WTC11 (cell line): ENCODE data around the gene TMEM18. TPM values are rescaled to one million over a fixed set of nuclear protein-coding genes. Genes with fewer than 3 reads are reported as not detected.

Experiments
- ARID4B ChIP-seq: sonication (generic); formaldehyde crosslinking; IDR thresholded peaks from 2 replicates; pipeline ENCODE4 v1.8.0; 2023; ENCODE audit warnings: missing genetic modification reagents, mild to moderate bottlenecking, borderline replicate concordance
- ATF2 ChIP-seq: sonication (generic); formaldehyde crosslinking; IDR thresholded peaks from 2 replicates; pipeline ENCODE4 v1.8.1; 2022; ENCODE audit warnings: low read depth, missing genetic modification reagents, borderline replicate concordance
- ATF6 ChIP-seq: sonication (generic); formaldehyde crosslinking; IDR thresholded peaks from 2 replicates; pipeline ENCODE4 v1.8.1; 2023; ENCODE audit warnings: mild to moderate bottlenecking, missing genetic modification reagents
- CBFB ChIP-seq: sonication (generic); formaldehyde crosslinking; IDR thresholded peaks from 2 replicates; pipeline ENCODE4 v1.8.1; 2022; ENCODE audit warnings: mild to moderate bottlenecking, low read depth, missing genetic modification reagents
- ELF4 ChIP-seq: sonication (generic); formaldehyde crosslinking; IDR thresholded peaks from 2 replicates; pipeline ENCODE4 v1.8.1; 2022; ENCODE audit warnings: low read depth, mild to moderate bottlenecking, moderate library complexity, missing genetic modification reagents
- ERG ChIP-seq: fragments of 250-450 bp; sonication (Bioruptor Pico); IDR thresholded peaks from 2 replicates; pipeline ENCODE4 v1.8.0; 2021; ENCODE audit warnings: mild to moderate bottlenecking
- FOXK1 ChIP-seq: sonication (generic); formaldehyde crosslinking; IDR thresholded peaks from 2 replicates; pipeline ENCODE4 v1.8.0; 2022; ENCODE audit warnings: mild to moderate bottlenecking, moderate library complexity, missing genetic modification reagents
- FOXP1 ChIP-seq: sonication (generic); formaldehyde crosslinking; IDR thresholded peaks from 2 replicates; pipeline ENCODE4 v1.8.0; 2022; ENCODE audit warnings: missing genetic modification reagents, mild to moderate bottlenecking, moderate library complexity, borderline replicate concordance
- GABPB1 ChIP-seq: sonication (generic); formaldehyde crosslinking; IDR thresholded peaks from 2 replicates; pipeline ENCODE4 v1.8.1; 2023; ENCODE audit warnings: mild to moderate bottlenecking, missing genetic modification reagents
- HMGXB4 ChIP-seq: sonication (generic); formaldehyde crosslinking; IDR thresholded peaks from 2 replicates; pipeline ENCODE4 v1.8.1; 2023; ENCODE audit warnings: mild to moderate bottlenecking, moderate library complexity, missing genetic modification reagents
- JAZF1 ChIP-seq: fragments of 250-450 bp; sonication (Bioruptor Pico); IDR thresholded peaks from 2 replicates; pipeline ENCODE4 v1.9.0; 2021; ENCODE audit warnings: moderate library complexity, mild to moderate bottlenecking, inconsistent platforms
- JUN ChIP-seq: sonication (generic); formaldehyde crosslinking; IDR thresholded peaks from 2 replicates; pipeline ENCODE4 v1.8.0; 2023; ENCODE audit warnings: mild to moderate bottlenecking, missing genetic modification reagents
- KAT7 ChIP-seq: sonication (generic); formaldehyde crosslinking; IDR thresholded peaks from 2 replicates; pipeline ENCODE4 v1.8.1; 2023; ENCODE audit warnings: missing genetic modification reagents, mild to moderate bottlenecking, borderline replicate concordance
- MXD4 ChIP-seq: fragments of 250-450 bp; sonication (Bioruptor Pico); IDR thresholded peaks from 2 replicates; pipeline ENCODE4 v1.8.0; 2021; ENCODE audit warnings: mild to moderate bottlenecking, moderate library complexity, borderline replicate concordance
- MYBL2 ChIP-seq: sonication (generic); formaldehyde crosslinking; IDR thresholded peaks from 2 replicates; pipeline ENCODE4 v1.8.1; 2023; ENCODE audit warnings: mild to moderate bottlenecking, moderate library complexity, missing genetic modification reagents
- NR1H2 ChIP-seq: sonication (generic); formaldehyde crosslinking; IDR thresholded peaks from 2 replicates; pipeline ENCODE4 v1.9.0; 2021; ENCODE audit warnings: mild to moderate bottlenecking, moderate library complexity, missing genetic modification reagents
- NR2C2 ChIP-seq: sonication (generic); formaldehyde crosslinking; IDR thresholded peaks from 2 replicates; pipeline ENCODE4 v1.8.0; 2022; ENCODE audit warnings: mild to moderate bottlenecking, missing genetic modification reagents
- PREB ChIP-seq: sonication (generic); formaldehyde crosslinking; IDR thresholded peaks from 2 replicates; pipeline ENCODE4 v1.8.1; 2022; ENCODE audit warnings: mild to moderate bottlenecking, missing genetic modification reagents, moderate library complexity, borderline replicate concordance
- PRRX2 ChIP-seq: fragments of 250-450 bp; sonication (Bioruptor Pico); IDR thresholded peaks from 2 replicates; pipeline ENCODE4 v1.8.0; 2021; ENCODE audit warnings: mild to moderate bottlenecking
- SOX15 ChIP-seq: fragments of 250-450 bp; sonication (Bioruptor Pico); IDR thresholded peaks from 2 replicates; pipeline ENCODE4 v1.9.0; 2021; ENCODE audit warnings: mild to moderate bottlenecking
- TEAD1 ChIP-seq: sonication (generic); formaldehyde crosslinking; IDR thresholded peaks from 2 replicates; pipeline ENCODE4 v1.8.0; 2022; ENCODE audit warnings: mild to moderate bottlenecking, missing genetic modification reagents
- ZBTB21 ChIP-seq: sonication (generic); formaldehyde crosslinking; IDR thresholded peaks from 2 replicates; pipeline ENCODE4 v1.8.1; 2023; ENCODE audit warnings: mild to moderate bottlenecking, missing genetic modification reagents, borderline replicate concordance
- ZNF263 ChIP-seq: sonication (generic); formaldehyde crosslinking; IDR thresholded peaks from 2 replicates; pipeline ENCODE4 v1.8.1; 2022; ENCODE audit warnings: low read depth, mild to moderate bottlenecking, moderate library complexity, missing genetic modification reagents
- ZNF512 ChIP-seq: sonication (generic); formaldehyde crosslinking; IDR thresholded peaks from 2 replicates; pipeline ENCODE4 v1.8.1; 2022; ENCODE audit warnings: missing genetic modification reagents, borderline replicate concordance
- total RNA-seq: library from RNA; stranded (reverse); gene quantifications from 3 replicates; pipeline ENCODE4 v1.2.3, GENCODE V29; 2021

TMEM18 gene
- total RNA-seq, 1 experiment from 2014 or later, result 24.0 TPM

GRCh38 chr2:677056-677958 is at the start of gene TMEM18 (continued):
- TF ChIP-seq HMGXB4 (peak; percentile 81), JUN (CRISPR knock-in tag) (0 out of 2 replicates have a peak, but pooled peaks have one; percentile 20), FOXK1 (peak; percentile 75), ERG (CRISPR knock-in tag) (no peak), ELF4 (CRISPR knock-in tag) (peak; percentile 73; the same call in 1 of the 2 replicates), SOX15 (CRISPR knock-in tag) (no peak), MYBL2 (CRISPR knock-in tag) (peak; percentile 85), FOXP1 (CRISPR knock-in tag) (peak; percentile 89), GABPB1 (CRISPR knock-in tag) (peak; percentile 85), ATF2 (CRISPR knock-in tag) (no peak), CBFB (0 out of 2 replicates have a peak, but pooled peaks have one; percentile 32), NR1H2 (CRISPR knock-in tag) (no peak), KAT7 (CRISPR knock-in tag) (0 out of 2 replicates have a peak, but pooled peaks have one; percentile 78), NR2C2 (CRISPR knock-in tag) (no peak), PRRX2 (CRISPR knock-in tag) (no peak), ATF6 (CRISPR knock-in tag) (no peak), ARID4B (peak; percentile 80; the same call in 1 of the 2 replicates), ZNF512 (no peak), ZNF263 (CRISPR knock-in tag) (peak; percentile 70; the same call in 1 of the 2 replicates), PREB (CRISPR knock-in tag) (0 out of 2 replicates have a peak, but pooled peaks have one; percentile 81), ZBTB21 (CRISPR knock-in tag) (peak; percentile 87), JAZF1 (CRISPR knock-in tag) (no peak), TEAD1 (CRISPR knock-in tag) (peak; percentile 83; the same call in 1 of the 2 replicates), MXD4 (CRISPR knock-in tag) (no peak)
